NCI-H1930 (cell line): Measurements from ENCODE around the gene MICU2.

Source experiments
- DNase-seq, 2 experiments: peaks; one replicate each; lab custom pipeline; 2025; lab: John Stamatoyannopoulos, UW

MICU2 gene

GRCh38 chr13:21483748-21484147, 120.2 kb downstream of the MICU2 start:
- DNase-seq: no peak

DNA sequence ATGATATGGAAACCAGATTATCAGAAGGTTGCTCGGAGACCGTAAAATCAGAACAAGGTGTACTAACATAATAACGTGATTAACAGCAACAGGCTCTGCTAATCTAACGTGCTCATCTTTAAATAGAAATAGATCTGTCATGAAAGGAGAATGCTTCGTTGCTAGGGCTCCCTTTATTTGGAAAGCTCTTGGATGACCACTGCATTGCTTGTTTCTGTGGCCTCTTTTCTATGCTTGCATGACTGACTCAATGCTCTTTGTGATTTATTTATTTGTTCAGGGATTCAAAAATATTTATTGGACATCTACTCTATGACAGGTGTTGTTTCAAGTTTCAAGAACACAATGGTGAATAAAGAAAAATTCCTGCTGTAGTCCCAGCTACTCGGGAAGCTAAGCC, 122.6 kb downstream of the MICU2 start:
- peak in 1 of 2 experiments; percentile 20 for DNase-seq

DNA sequence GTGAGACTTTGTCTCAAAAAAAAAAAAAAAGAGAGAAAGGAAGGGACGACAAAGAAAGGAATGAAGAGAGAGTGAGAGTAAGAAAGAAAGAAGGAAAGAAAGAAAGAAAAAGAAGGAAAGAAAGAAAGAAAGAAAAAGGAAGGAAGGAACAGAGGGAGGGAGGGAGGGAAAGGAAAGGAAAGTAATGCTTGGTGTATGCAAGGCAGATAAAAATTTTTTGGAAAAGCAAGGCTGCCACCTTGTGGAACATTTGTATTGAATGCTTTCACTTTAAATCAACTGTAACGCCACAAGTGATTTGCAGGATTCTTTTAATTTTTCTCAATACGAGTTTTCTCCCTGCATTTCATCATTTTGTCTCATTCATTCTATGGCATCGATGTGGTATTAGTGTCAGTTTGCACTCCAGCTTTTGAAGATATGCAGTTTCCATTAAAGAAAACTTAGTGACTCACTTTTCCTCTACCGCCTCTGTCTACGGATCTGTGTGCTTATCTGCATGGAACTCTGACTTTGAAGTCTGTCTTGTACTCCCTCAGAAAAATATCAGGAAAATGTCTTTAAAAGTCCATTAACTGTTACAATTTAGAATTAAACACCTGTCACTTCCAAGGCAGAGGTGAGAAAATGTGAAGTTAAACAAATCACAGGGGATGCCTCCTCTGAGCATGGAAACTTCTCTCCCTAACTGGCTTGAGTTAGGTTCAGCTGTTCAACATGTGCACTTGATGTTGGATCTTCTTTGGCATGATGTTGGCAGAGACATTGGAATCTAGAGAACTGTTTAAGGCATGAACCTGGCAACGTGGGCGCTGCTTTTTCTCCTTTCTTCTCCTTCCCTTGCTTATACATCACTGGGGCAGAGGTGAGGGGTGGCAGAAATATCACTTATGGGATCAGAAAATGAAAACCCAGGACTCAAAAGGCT, 124.8 kb downstream of the MICU2 start:
- DNase-seq: peak; percentile 13 to 78

DNA sequence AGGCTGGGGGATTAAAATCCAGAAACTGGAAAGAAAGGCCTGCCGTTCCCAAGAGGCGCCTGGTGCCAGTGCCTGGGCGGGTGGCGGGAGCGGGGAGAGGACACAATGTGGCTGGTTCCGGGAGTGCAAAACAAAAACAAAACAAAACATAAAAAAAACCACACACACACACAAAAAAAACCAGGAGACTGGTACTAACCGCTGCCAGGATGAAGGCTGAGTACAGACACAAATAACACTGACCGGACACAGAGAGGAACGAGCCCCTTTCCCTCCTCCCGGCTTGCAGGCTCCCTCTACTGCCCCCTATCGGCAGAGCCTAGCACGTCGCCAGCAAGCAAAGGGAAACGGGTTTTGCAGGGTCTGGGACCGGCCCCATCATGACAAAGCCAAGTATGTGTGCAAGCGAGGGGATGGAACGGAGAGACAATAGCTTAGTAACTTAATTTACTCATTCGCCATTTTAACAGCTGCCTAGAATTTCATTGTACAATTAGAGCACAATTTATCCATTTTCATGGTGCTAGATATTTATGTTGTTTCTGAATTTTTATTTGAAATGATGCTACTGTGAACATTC, 127.0 kb downstream of the MICU2 start:
- peak; percentile 59 to 82 for DNase-seq

- DNase-seq: no peak
Observed at GRCh38 chr13:21475115-21475514, 128.9 kb downstream of the MICU2 start.

GRCh38 chr13:21470785-21471184, 133.2 kb downstream of the MICU2 start:
- no peak for DNase-seq

- no peak for DNase-seq
Observed at GRCh38 chr13:21466527-21466926, 137.4 kb downstream of the MICU2 start.

- no peak for DNase-seq
Observed at GRCh38 chr13:21465710-21466160, 138.2 kb downstream of the MICU2 start.

DNA sequence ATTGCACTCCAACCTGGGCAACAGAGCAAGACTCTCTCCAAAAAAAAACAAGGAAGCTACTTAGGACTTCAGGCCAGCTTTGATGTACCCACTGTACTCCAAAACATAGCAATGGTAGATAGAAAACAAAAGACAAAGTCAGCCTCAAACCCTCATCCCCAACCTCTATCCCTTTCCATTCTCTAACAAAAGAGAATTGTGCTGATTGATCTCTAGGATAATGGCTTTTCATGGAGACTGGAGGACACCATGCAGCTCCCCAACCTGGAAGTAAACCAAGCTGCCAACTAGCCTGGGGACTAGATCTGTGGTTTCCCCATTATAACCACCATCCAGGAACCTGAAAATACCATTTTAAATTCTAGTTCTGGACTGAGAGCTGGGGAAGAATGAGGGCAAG, 140.5 kb downstream of the MICU2 start:
- no peak for DNase-seq

DNA sequence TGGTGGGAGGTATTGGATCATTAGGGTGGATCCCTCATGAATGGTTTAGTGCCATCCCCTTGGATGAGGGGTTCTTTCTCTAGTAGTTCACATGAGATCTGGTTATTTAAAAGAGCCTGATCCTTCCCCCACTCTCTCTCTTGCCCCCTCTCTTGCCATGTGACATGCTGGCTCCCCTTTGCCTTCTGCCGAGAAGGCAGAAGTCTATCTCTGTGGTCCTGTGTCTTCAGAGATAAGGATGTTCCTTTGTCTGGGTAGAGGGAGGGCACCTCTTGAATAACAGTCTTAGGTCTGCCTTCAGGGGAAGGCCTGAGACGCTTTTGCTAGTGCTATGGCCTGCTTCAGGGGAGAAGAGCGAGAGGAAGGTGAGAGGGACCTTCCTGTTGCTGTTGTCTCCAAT, 142.8 kb downstream of the MICU2 start:
- no peak for DNase-seq

GRCh38 chr13:21458813-21459701, 144.9 kb downstream of the MICU2 start, which contains the start of gene ZDHHC20:
TSS of gene ZDHHC20 (minus strand) at chr13:21459303. CDS start at chr13:21459171, 132 bp downstream.
- peak; percentile 81 to 89 for DNase-seq

DNA sequence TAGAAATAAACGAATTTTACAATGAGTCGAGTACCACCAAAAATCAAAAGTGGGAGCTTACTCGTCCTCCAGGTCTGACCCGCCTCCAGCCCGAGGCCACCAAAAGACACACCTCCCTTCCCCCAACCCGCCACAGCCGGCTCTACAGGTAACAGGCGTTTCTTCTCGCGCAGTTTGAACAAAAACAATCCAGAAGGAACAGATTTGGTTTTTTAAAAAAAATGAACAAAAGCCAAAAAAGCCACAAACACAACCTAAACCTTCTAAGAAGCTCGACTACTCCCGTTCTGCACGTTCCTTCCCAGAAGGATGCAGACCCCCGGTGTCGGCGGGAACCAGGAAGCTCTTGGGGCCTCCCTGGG, 145.5 kb downstream of the MICU2 start:
- peak; percentile 23 to 32 for DNase-seq

- no peak for DNase-seq
Observed at GRCh38 chr13:21453387-21454081, 150.4 kb downstream of the MICU2 start.

DNA sequence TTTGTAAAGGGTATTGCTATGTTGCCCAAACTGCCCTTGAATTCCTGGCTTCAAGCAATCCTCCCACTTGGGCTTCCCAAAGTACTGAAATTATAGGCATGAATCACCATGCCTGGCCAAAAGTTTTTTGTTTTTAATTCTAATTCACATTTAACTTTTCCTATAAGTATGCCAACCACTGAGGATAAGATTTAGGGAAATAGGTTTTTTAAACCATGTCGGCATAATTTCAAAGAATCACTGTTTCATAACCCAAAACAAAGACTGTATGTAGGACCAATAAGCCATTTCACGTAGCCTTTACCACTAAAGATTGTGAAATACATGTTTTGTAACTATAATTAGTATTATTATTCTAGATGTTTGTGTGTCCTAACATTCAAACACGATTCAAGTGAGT, 153.0 kb downstream of the MICU2 start:
- no peak for DNase-seq

- DNase-seq: no peak
Observed at GRCh38 chr13:21446656-21447055, 157.3 kb downstream of the MICU2 start.

DNA sequence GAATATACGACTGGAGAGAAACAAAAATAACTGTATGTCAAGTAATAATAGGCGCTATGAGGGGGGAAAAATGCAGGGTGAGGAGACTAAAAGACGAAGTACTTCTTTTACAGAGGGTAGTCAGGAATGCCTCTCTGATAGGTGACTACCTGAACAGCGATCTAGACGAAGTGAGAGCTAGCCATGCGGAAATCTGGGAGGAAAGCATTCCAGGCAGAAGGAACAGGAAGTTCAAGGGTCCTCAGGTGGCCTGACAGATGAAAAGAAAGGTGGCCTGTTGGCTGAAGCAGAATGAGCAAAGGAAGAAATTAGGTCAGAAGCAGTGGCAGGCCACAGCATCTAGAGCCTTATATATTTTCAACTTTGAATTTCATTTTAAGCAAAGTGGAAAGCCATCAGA, 158.2 kb downstream of the MICU2 start:
- DNase-seq: no peak

GRCh38 chr13:21443171-21443570, 160.8 kb downstream of the MICU2 start:
- DNase-seq: no peak
